IPS DF 6.9 (cell line): ENCODE results near the gene MESP2.

ENCODE experiments used
- DNase-seq: peaks from one replicate; pipeline ENCODE4 v3.0.0-alpha.2; 2013; ENCODE audit warnings: low read depth, low spot score
- H3K27ac ChIP-seq: one replicate; pipeline ENCODE4 v1.5.1; 2013; ENCODE audit warnings: low read length, control low read depth
- H3K27me3 ChIP-seq: 2 replicates; pipeline ENCODE4 v1.6.1; 2013; ENCODE audit warnings: mild to moderate bottlenecking, low read length; ENCODE audit not compliant: control insufficient read depth, insufficient read depth
- H3K36me3 ChIP-seq: 2 replicates; pipeline ENCODE4 v1.6.1; 2013; ENCODE audit warnings: low read length; ENCODE audit not compliant: control insufficient read depth, insufficient read depth
- H3K4me1 ChIP-seq: 2 replicates; pipeline ENCODE4 v1.6.1; 2013; ENCODE audit warnings: low read length; ENCODE audit not compliant: control insufficient read depth, insufficient read depth
- H3K4me3 ChIP-seq: 2 replicates; pipeline ENCODE4 v1.5.1; 2013; ENCODE audit warnings: mild to moderate bottlenecking, low read length
- H3K9me3 ChIP-seq: 2 replicates; pipeline ENCODE4 v1.6.1; 2013; ENCODE audit warnings: low read length, inconsistent platforms; ENCODE audit not compliant: control insufficient read depth, insufficient read depth
- WGBS: extraction: QIAGEN DNeasy Blood & Tissue Kit; methylation state at CpG from one replicate; pipeline ENCODE4 v1.1.7; 2013; ENCODE audit warnings: mixed read lengths, missing lambda C conversion rate; ENCODE audit not compliant: insufficient read length, insufficient coverage; 5-methylcytosine and 5-hydroxymethylcytosine counted together

MESP2 gene

GRCh38 chr15:89746386-89746780 is 29.7 kb upstream of the MESP2 start:
- 100% methylated on average over 1 of the region's 9 CpGs for WGBS
- H3K9me3 ChIP-seq, result no peaks in the 10 kb centered on the region
- no peak for DNase-seq
- peaks cover 10% of the 10 kb centered on the region for H3K4me1 ChIP-seq
- peaks cover 44% of the 10 kb centered on the region for H3K27me3 ChIP-seq
- no peak overlapping the region for H3K27ac ChIP-seq
- H3K4me3 ChIP-seq, result no peak overlapping the region
- H3K36me3 ChIP-seq, result no peaks in the 10 kb centered on the region

GRCh38 chr15:89747708-89748682 is 28.1 kb upstream of the MESP2 start:
- H3K4me1 ChIP-seq, result peaks cover 10% of the 10 kb centered on the region
- peaks cover 50% of the 10 kb centered on the region for H3K27me3 ChIP-seq
- H3K9me3 ChIP-seq, result no peaks in the 10 kb centered on the region
- H3K27ac ChIP-seq, result no peak overlapping the region
- no CpG with 5 or more reads among the region's 28 CpGs for WGBS
- DNase-seq, result no peak
- H3K4me3 ChIP-seq, result peak overlapping the region; percentile 19; the same call in 1 of the 2 replicates
- no peaks in the 10 kb centered on the region for H3K36me3 ChIP-seq

- H3K27me3 ChIP-seq, result peaks cover 50% of the 10 kb centered on the region
- H3K36me3 ChIP-seq, result no peaks in the 10 kb centered on the region
- H3K4me1 ChIP-seq, result peaks cover 10% of the 10 kb centered on the region
- no peak for DNase-seq
- H3K9me3 ChIP-seq, result no peaks in the 10 kb centered on the region
- H3K4me3 ChIP-seq, result no peak overlapping the region
- no peak overlapping the region for H3K27ac ChIP-seq
- WGBS, result no CpG with 5 or more reads among the region's 7 CpGs
These were observed 27.1 kb upstream of the MESP2 start for GRCh38 chr15:89749054-89749453.

DNA sequence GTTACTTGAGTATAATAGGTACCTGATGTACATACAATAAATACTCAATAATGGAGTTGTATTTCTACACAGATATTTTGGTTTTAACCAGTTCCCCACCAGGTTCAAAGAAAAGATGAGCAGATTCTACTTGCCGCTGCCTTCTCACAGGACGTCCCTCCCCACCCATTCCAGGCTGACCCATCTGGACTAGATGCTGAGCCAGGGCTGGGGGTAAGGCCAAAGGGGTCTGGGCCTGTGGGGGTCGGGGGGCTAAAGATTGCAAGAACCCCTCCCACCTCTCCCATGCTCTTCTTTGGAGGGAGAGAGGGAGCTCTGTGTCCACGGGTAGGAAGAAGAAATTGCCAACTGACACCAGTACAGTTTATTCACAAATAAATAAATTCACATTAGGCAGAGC is 26.6 kb upstream of the MESP2 start:
- no CpG with 5 or more reads among the region's 4 CpGs for WGBS

GRCh38 chr15:89749951-89750559 is 26.1 kb upstream of the MESP2 start:
- Histone ChIP-seq H3K36me3 (no peaks in the 10 kb centered on the region), H3K27ac (no peak overlapping the region), H3K27me3 (peaks cover 50% of the 10 kb centered on the region), H3K9me3 (no peaks in the 10 kb centered on the region), H3K4me3 (peak overlapping the region; percentile 37; the same call in 1 of the 2 replicates), H3K4me1 (peaks cover 11% of the 10 kb centered on the region)
- WGBS, result no CpG with 5 or more reads among the region's 41 CpGs
- DNase-seq, result no peak

More for the DNA sequence above, 26.6 kb upstream of the MESP2 start:
- H3K27ac ChIP-seq, result no peak overlapping the region
- no peaks in the 10 kb centered on the region for H3K36me3 ChIP-seq
- peaks cover 11% of the 10 kb centered on the region for H3K4me1 ChIP-seq
- H3K27me3 ChIP-seq, result peaks cover 50% of the 10 kb centered on the region
- H3K4me3 ChIP-seq, result no peak overlapping the region
- DNase-seq, result no peak
- no peaks in the 10 kb centered on the region for H3K9me3 ChIP-seq

- H3K9me3 ChIP-seq, result no peaks in the 10 kb centered on the region
- no peak within 1 kb of the TSS for H3K27ac ChIP-seq
- H3K27me3 ChIP-seq, result peaks cover 50% of the 10 kb centered on the region
- H3K36me3 ChIP-seq, result no peaks in the 10 kb centered on the region
- H3K4me1 ChIP-seq, result peaks cover 11% of the 10 kb centered on the region
- DNase-seq, result peak; percentile 89
- peak within 1 kb of the TSS; percentile 47; the same call in 1 of the 2 replicates for H3K4me3 ChIP-seq
- no CpG with 5 or more reads among the region's 114 CpGs for WGBS
These were observed 25.3 kb upstream of the MESP2 start, which contains the start of gene MESP1 for GRCh38 chr15:89750560-89751542. Gene MESP1 (minus strand): TSS chr15:89751249. CDS start chr15:89751231, 18 bp downstream.

DNA sequence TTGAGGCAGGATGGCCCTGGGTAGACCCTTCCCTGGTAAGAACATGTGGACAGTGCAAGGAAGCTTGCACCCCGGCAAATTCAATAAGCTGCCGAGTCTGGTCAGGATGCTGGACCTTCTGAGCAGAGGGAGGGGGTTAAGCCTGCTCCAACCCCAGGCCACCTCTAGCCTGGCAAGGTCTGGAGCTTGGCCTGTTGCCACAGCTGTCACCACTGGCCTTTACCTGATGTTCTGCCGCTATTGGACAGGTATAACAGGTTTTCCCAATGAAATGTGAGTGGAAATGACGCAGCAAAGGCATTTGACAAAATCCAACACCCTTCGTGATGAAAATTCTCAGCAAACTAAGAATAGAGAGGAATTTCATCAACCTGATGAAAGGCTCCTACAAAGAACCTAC is 24.4 kb upstream of the MESP2 start:
- peaks cover 10% of the 10 kb centered on the region for H3K4me1 ChIP-seq
- H3K4me3 ChIP-seq, result no peak overlapping the region
- H3K36me3 ChIP-seq, result no peaks in the 10 kb centered on the region
- no peaks in the 10 kb centered on the region for H3K9me3 ChIP-seq
- WGBS, result no CpG with 5 or more reads among the region's 5 CpGs
- H3K27me3 ChIP-seq, result peaks cover 42% of the 10 kb centered on the region
- no peak overlapping the region for H3K27ac ChIP-seq
- DNase-seq, result no peak

GRCh38 chr15:89753855-89754254 is 22.3 kb upstream of the MESP2 start:
- Histone ChIP-seq H3K27me3 (peaks cover 21% of the 10 kb centered on the region), H3K36me3 (no peaks in the 10 kb centered on the region), H3K9me3 (no peaks in the 10 kb centered on the region), H3K27ac (no peak overlapping the region), H3K4me1 (peaks cover 5% of the 10 kb centered on the region; the same call in 1 of the 2 replicates), H3K4me3 (no peak overlapping the region)
- DNase-seq, result no peak
- WGBS, result no CpG with 5 or more reads among the region's 7 CpGs

DNA sequence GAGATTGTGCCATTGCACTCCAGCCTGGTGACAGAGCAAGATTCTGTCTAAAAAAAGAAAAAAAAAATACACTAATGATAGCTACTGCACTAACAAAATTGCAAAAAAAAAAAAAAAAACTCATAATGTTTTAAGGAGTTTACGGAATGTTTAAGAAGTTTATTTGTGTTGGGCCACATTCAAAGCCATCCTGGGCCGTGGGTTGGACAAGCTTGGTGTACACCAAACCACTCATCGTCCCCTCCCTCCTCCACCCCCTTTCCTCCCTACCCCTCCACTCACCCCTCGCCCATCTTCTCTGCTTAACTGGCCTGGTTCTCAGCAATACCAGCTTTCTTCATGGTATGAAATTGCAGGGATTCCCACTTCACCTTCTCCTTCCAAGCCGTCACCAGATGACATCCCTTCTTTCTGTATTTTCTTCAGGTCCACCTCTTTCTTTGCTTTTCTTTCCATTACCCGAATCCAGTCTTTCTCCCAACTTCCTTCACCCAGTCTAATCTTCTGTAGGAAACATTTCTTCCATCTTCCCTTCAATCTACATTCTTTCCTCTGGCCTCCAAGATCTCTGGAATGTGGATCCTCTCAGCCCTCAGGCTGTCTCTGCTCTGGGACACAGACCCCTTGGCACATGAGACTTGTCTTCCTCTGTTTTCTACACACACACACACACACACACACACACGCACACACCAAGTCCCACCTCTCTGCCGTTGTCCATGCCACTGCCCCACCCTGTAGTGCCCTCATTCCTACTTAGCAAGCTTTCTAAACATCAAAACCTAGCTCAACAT is 21.6 kb upstream of the MESP2 start:
- no CpG with 5 or more reads among the region's 8 CpGs for WGBS
- Histone ChIP-seq H3K36me3 (no peaks in the 10 kb centered on the region), H3K27ac (no peak overlapping the region), H3K4me1 (peaks cover 5% of the 10 kb centered on the region; the same call in 1 of the 2 replicates), H3K27me3 (peaks cover 14% of the 10 kb centered on the region), H3K9me3 (no peaks in the 10 kb centered on the region), H3K4me3 (no peak overlapping the region)
- no peak for DNase-seq
